Kidney (tissue), 14 donors: ENCODE measurements around the gene IL1B. TPM values are rescaled to one million over a fixed set of nuclear protein-coding genes. Genes with fewer than 3 reads are reported as not detected.

ENCODE experiments used
- DNase-seq, 5 donors: peaks; one replicate each; pipeline ENCODE4 v3.0.0-alpha.2; 2013 to 2020
- FAIRE-seq: peaks from 2 replicates; lab custom pipeline; 2012; peaks lifted over from hg19 to GRCh38; lab: Jason Lieb, UNC
- H3K27ac ChIP-seq, 2 donors: one replicate each; pipeline ENCODE4 v1.7.0; 2013; ENCODE audit warnings: low read depth in 2 of 2, low read length in 2 of 2, inconsistent platforms in 1 of 2
- H3K27me3 ChIP-seq: one replicate; pipeline ENCODE4 v1.7.1; 2013; ENCODE audit warnings: low read length, inconsistent platforms; ENCODE audit not compliant: control insufficient read depth, insufficient read depth
- H3K36me3 ChIP-seq, 3 donors: one replicate each; pipeline versions ENCODE4 v1.7.0 to v1.7.1; 2013; ENCODE audit warnings: low read length in 3 of 3, control low read depth in 1 of 3, inconsistent platforms in 1 of 3; ENCODE audit not compliant: insufficient read depth in 3 of 3, control insufficient read depth in 2 of 3
- H3K4me1 ChIP-seq, 3 donors: one replicate each; pipeline versions ENCODE4 v1.7.0 to v1.7.1; 2013; ENCODE audit warnings: low read length in 3 of 3, inconsistent platforms in 1 of 3, low read depth in 1 of 3; ENCODE audit not compliant: control insufficient read depth in 2 of 3, insufficient read depth in 2 of 3
- H3K4me3 ChIP-seq, 3 donors: one replicate each; pipeline versions ENCODE4 v1.7.0 to v1.8.1; 2013; ENCODE audit warnings: low read length in 3 of 3, control low read depth in 1 of 3, inconsistent platforms in 1 of 3
- H3K9ac ChIP-seq, 3 donors: one replicate each; pipeline versions ENCODE4 v1.7.0 to v1.7.1; 2013; ENCODE audit warnings: low read length in 3 of 3, control low read depth in 1 of 3, inconsistent platforms in 1 of 3
- H3K9me3 ChIP-seq, 3 donors: one replicate each; pipeline versions ENCODE4 v1.7.0 to v1.7.1; 2013; ENCODE audit warnings: low read length in 3 of 3, control low read depth in 1 of 3, inconsistent platforms in 1 of 3; ENCODE audit not compliant: control insufficient read depth in 2 of 3, insufficient read depth in 1 of 3
- CTCF ChIP-seq: IDR thresholded peaks from 3 replicates; pipeline ENCODE4 v1.5.1; 2012; ENCODE audit warnings: mild to moderate bottlenecking, moderate library complexity, borderline replicate concordance; ENCODE audit not compliant: insufficient read depth; ENCODE audit errors: extremely low read depth
- intact Hi-C: fragments of 100-400 bp; cut with DNase I; formaldehyde crosslinking; loops from one replicate; pipeline ENCODE4 v1.11.1; 2022
- polyA plus RNA-seq: library from polyadenylated mRNA; stranded (reverse); fragments of 350-450 nt; fragmentation: Illumina TruSeq; extraction: RNeasy Lipid Tissue Mini Kit (QIAGEN cat#74804); gene quantifications from one replicate; pipeline ENCODE4 v1.2.3, GENCODE V29; 2014; ENCODE audit warnings: low read depth, low replicate concordance; ENCODE audit not compliant: insufficient read depth
- total RNA-seq: library from RNA; stranded (reverse); fragmentation: NEBNext Ultra II Directional; extraction: Animal tissue kit (Norgen Biotek cat#: 25700); gene quantifications from one replicate; pipeline ENCODE4 v1.2.1, GENCODE V29; 2021
- donor health status: control.
- donor health status: control.
- donor health status: control.
- donor health status: control.
- donor health status: control.
- donor health status: DM: yes; HTN: yes; CAD: no.
- donor health status: Normal renal cell carcinoma (clear cell type).

The IL1B gene
- total and polyA plus RNA-seq, 2 donors from 2014 or later = 0.56 to 2.9 TPM

- no peaks in the 10 kb centered on the region for H3K36me3 ChIP-seq
- H3K4me3 ChIP-seq = no peak overlapping the region
- no peak overlapping the region for H3K27ac ChIP-seq
- TF ChIP-seq CTCF = no peak
- DNase-seq (no peak), FAIRE-seq (no peak)
- no peak overlapping the region for H3K9ac ChIP-seq
- no peaks in the 10 kb centered on the region for H3K4me1 ChIP-seq
- intact Hi-C loops = no loop called here
- H3K9me3 ChIP-seq = no peaks in the 10 kb centered on the region
- H3K27me3 ChIP-seq = no peaks in the 10 kb centered on the region
Observed at GRCh38 chr2:112794841-112795240, 41.7 kb downstream of the IL1B start.

- intact Hi-C loops = no loop called here
- no peak for FAIRE-seq
- Histone ChIP-seq H3K4me1 (no peaks in the 10 kb centered on the region), H3K9me3 (no peaks in the 10 kb centered on the region), H3K27me3 (no peaks in the 10 kb centered on the region), H3K9ac (no peak overlapping the region), H3K36me3 (no peaks in the 10 kb centered on the region), H3K27ac (no peak overlapping the region), H3K4me3 (no peak overlapping the region)
- no peak for TF ChIP-seq CTCF
- no peak for DNase-seq
Observed at GRCh38 chr2:112794131-112794733, 42.3 kb downstream of the IL1B start.

- intact Hi-C loops = no loop called here
- DNase-seq = no peak
- H3K36me3 ChIP-seq = no peaks in the 10 kb centered on the region
- H3K9ac ChIP-seq = no peak overlapping the region
- H3K4me1 ChIP-seq = no peaks in the 10 kb centered on the region
- no peak for FAIRE-seq
- H3K4me3 ChIP-seq = no peak overlapping the region
- H3K9me3 ChIP-seq = no peaks in the 10 kb centered on the region
- H3K27ac ChIP-seq = no peak overlapping the region
- TF ChIP-seq CTCF = no peak
- H3K27me3 ChIP-seq = no peaks in the 10 kb centered on the region
Observed at GRCh38 chr2:112793449-112793978, 43.1 kb downstream of the IL1B start.
